Esophagus muscularis mucosa (tissue), 4 donors: ENCODE data around the gene GNAS-AS1. TPM values are rescaled to one million over a fixed set of nuclear protein-coding genes. Genes with fewer than 3 reads are reported as not detected.

ENCODE experiments used
- DNase-seq: peaks from one replicate; pipeline ENCODE4 v3.0.0-alpha.2; 2017; ENCODE audit errors: extremely low spot score
- H3K27ac ChIP-seq, 4 donors: fragments of 200-600 bp; sonication (generic); replicated peaks in 1 of 4; 1 replicate in 3 of 4; 2 replicates in 1 of 4; pipeline ENCODE4 v1.5.1; 2016 to 2019; ENCODE audit warnings: mild to moderate bottlenecking in 1 of 4
- H3K27me3 ChIP-seq, 4 donors: fragments of 200-600 bp; sonication (generic); one replicate each; pipeline versions ENCODE4 v1.5.1 to v1.6.0; 2016 to 2019
- H3K36me3 ChIP-seq, 4 donors: fragments of 200-600 bp; sonication (generic); one replicate each; pipeline ENCODE4 v1.5.1; 2016 to 2019
- H3K4me1 ChIP-seq, 4 donors: fragments of 200-600 bp; sonication (generic); one replicate each; pipeline ENCODE4 v1.5.1; 2016 to 2019
- H3K4me3 ChIP-seq, 4 donors: fragments of 200-600 bp; sonication (generic); 1 replicate in 2 of 4; 2 replicates in 2 of 4; pipeline ENCODE4 v1.5.1; 2016 to 2019; ENCODE audit warnings: mild to moderate bottlenecking in 4 of 4, moderate library complexity in 1 of 4
- H3K9me3 ChIP-seq, 4 donors: fragments of 200-600 bp; sonication (generic); 1 replicate in 3 of 4; 2 replicates in 1 of 4; pipeline ENCODE4 v1.5.1; 2016 to 2019
- CTCF ChIP-seq, 3 experiments: fragments of 200-600 bp in 2 of 3; fragments of 450-650 bp in 1 of 3; sonication (generic) in 2 of 3; IDR thresholded peaks; one replicate each; pipeline ENCODE4 v1.5.1; 2017 to 2019; ENCODE audit warnings: antibody characterized with exemption in 3 of 3, mild to moderate bottlenecking in 2 of 3, moderate library complexity in 1 of 3
- EP300 ChIP-seq: sonication (generic); formaldehyde crosslinking; IDR thresholded peaks from one replicate; pipeline ENCODE4 v1.6.1; 2017; ENCODE audit warnings: antibody characterized with exemption
- POLR2A ChIP-seq: fragments of 450-650 bp; IDR thresholded peaks from one replicate; pipeline ENCODE4 v1.6.1; 2017; ENCODE audit warnings: antibody characterized with exemption, moderate library complexity, mild to moderate bottlenecking, low read depth
- POLR2AphosphoS5 ChIP-seq, 2 donors: sonication (generic); formaldehyde crosslinking; IDR thresholded peaks; one replicate each; pipeline ENCODE4 v1.6.1; 2017; ENCODE audit warnings: antibody characterized with exemption in 2 of 2
- WGBS: methylation state at CpG from one replicate; pipeline ENCODE4 v1.1.5; 2018; 5-methylcytosine and 5-hydroxymethylcytosine counted together
- intact Hi-C: fragments of 100-400 bp; cut with DNase I; formaldehyde crosslinking; loops from one replicate; pipeline ENCODE4 v1.15.1; 2023
- total RNA-seq, 4 donors: library from RNA; depleted of rRNA; stranded (reverse); fragments of >200 nt; gene quantifications; one replicate each; pipeline versions ENCODE4 v1.1.0 to v1.2.1, GENCODE V29; 2016

GNAS-AS1 gene
- total RNA-seq, 4 donors from 2014 or later: 0.13 to 0.42 (median 0.23) TPM; not detected in 1

DNA sequence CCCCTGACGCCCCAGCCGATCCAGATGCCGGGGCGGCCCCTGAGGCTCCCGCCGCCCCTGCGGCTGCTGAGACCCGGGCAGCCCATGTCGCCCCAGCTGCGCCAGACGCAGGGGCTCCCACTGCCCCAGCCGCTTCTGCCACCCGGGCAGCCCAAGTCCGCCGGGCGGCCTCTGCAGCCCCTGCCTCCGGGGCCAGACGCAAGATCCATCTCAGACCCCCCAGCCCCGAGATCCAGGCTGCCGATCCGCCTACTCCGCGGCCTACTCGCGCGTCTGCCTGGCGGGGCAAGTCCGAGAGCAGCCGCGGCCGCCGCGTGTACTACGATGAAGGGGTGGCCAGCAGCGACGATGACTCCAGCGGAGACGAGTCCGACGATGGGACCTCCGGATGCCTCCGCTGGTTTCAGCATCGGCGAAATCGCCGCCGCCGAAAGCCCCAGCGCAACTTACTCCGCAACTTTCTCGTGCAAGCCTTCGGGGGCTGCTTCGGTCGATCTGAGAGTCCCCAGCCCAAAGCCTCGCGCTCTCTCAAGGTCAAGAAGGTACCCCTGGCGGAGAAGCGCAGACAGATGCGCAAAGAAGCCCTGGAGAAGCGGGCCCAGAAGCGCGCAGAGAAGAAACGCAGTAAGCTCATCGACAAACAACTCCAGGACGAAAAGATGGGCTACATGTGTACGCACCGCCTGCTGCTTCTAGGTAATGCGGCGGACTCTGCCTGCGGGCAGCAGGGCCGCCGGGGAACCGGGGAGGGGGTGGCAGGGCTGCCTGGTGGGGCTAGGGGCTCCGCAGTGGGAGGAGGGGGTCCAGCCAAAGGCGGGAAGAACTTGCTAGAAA is 4.2 kb upstream of the GNAS-AS1 start:
- Histone ChIP-seq H3K27me3 (peaks cover 0 to 90% (median 25%) of the 10 kb centered on the region in 4 donors), H3K9me3 (no peaks in the 10 kb centered on the region), H3K4me1 (peaks cover 5 to 56% (median 40%) of the 10 kb centered on the region in 4 donors), H3K4me3 (peak overlapping the region; percentile 36 to 50 (median 41)), H3K27ac (no peak overlapping the region), H3K36me3 (no peaks in the 10 kb centered on the region)
- WGBS: 70% methylated on average over 68 of the region's 75 CpGs
- no peak for TF ChIP-seq CTCF (IDR thresholded peaks at IDR 0.05)
- no peak for TF ChIP-seq POLR2A
- TF ChIP-seq EP300: no peak
- TF ChIP-seq POLR2AphosphoS5 (IDR thresholded peaks at IDR 0.05): no peak
- DNase-seq: no peak
- intact Hi-C loops: loop anchor here (10.0 kb wide), 1 partner anchor 620 kb away; no protein-coding TSS in a partner anchor

DNA sequence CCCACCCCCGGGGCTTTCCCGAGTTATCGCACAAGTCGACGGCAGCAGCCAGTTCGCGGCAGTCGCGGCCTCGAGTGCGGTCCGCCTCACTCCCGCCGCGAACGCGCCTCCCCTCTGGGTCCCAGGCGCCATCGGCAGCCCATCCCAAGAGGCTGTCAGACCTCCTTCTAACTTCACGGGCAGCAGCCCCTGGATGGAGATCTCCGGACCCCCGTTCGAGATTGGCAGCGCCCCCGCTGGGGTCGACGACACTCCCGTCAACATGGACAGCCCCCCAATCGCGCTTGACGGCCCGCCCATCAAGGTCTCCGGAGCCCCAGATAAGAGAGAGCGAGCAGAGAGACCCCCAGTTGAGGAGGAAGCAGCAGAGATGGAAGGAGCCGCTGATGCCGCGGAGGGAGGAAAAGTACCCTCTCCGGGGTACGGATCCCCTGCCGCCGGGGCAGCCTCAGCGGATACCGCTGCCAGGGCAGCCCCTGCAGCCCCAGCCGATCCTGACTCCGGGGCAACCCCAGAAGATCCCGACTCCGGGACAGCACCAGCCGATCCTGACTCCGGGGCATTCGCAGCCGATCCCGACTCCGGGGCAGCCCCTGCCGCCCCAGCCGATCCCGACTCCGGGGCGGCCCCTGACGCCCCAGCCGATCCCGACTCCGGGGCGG is 3.4 kb upstream of the GNAS-AS1 start:
- H3K27ac ChIP-seq: no peak overlapping the region
- no peak for DNase-seq
- intact Hi-C loops: loop anchor here (10.0 kb wide), 1 partner anchor 619 kb away; no protein-coding TSS in a partner anchor
- no peaks in the 10 kb centered on the region for H3K9me3 ChIP-seq
- peak overlapping the region; percentile 36 to 50 (median 41) for H3K4me3 ChIP-seq
- TF ChIP-seq CTCF (IDR thresholded peaks at IDR 0.05) (no peak), EP300 (no peak), POLR2AphosphoS5 (IDR thresholded peaks at IDR 0.05) (no peak), POLR2A (no peak)
- H3K27me3 ChIP-seq: peaks cover 0 to 88% (median 25%) of the 10 kb centered on the region in 4 donors
- WGBS: 53% methylated on average over 53 of the region's 63 CpGs
- no peaks in the 10 kb centered on the region for H3K36me3 ChIP-seq
- H3K4me1 ChIP-seq: peaks cover 5 to 56% (median 40%) of the 10 kb centered on the region in 4 donors

DNA sequence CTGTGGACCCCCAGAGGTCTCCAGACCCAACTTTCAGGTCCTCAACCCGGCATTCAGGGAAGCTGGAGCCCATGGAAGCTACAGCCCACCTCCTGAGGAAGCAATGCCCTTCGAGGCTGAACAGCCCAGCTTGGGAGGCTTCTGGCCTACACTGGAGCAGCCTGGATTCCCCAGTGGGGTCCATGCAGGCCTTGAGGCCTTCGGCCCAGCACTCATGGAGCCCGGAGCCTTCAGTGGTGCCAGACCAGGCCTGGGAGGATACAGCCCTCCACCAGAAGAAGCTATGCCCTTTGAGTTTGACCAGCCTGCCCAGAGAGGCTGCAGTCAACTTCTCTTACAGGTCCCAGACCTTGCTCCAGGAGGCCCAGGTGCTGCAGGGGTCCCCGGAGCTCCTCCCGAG is 2.8 kb upstream of the GNAS-AS1 start:
- no peak overlapping the region for H3K4me3 ChIP-seq
- DNase-seq: no peak
- intact Hi-C loops: loop anchor here (10.0 kb wide), 1 partner anchor 619 kb away; no protein-coding TSS in a partner anchor
- H3K4me1 ChIP-seq: peaks cover 5 to 56% (median 40%) of the 10 kb centered on the region in 4 donors
- WGBS: no CpG with 5 or more reads among the region's 6 CpGs
- H3K9me3 ChIP-seq: no peaks in the 10 kb centered on the region
- H3K27me3 ChIP-seq: peaks cover 0 to 91% (median 25%) of the 10 kb centered on the region in 4 donors
- H3K27ac ChIP-seq: no peak overlapping the region
- H3K36me3 ChIP-seq: no peaks in the 10 kb centered on the region
- TF ChIP-seq EP300 (no peak), POLR2A (no peak), CTCF (IDR thresholded peaks at IDR 0.05) (no peak), POLR2AphosphoS5 (IDR thresholded peaks at IDR 0.05) (no peak)

DNA sequence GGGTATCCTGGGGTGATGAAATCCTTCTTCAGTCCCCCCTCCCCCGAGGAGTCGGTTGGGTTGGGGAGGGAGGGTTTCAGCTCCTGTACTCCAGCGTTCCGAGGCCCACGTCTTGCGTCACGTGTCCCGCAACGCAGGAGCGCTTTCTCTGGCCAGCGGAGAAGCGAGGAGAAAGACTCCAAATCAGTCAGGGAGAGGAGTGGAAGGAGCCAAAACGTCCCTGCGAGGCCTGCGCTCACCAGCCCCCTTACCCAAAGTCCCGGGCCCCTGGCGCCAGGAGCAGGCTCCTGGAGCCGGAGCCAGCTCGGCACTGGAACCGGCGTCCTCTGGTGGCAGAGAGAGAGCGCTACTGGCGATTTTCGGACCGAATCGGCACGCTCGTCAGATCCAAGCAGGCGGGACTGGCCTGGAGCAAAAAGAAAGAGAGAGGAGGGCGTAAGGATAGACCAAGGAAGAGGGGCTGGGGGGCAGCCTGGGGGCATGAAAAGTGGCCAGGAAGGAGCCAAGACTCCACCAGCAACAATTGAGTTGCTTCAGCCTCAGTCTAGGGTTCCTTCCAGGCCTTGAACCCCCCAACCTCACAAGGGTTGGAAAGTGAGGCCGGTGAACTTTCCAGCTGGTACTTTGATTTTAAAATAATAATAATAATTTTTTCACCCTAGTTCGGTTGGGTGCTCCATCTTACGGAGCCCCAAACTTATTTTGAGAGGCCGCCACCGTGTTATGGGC is 2.0 kb upstream of the GNAS-AS1 start, which contains the start of gene GNAS:
TSS of gene GNAS (plus strand) at position 174 of the 729 bp plus-strand sequence.
- intact Hi-C loops: loop anchor here (10.0 kb wide), 1 partner anchor 618 kb away; no protein-coding TSS in a partner anchor
- H3K36me3 ChIP-seq: no peaks in the 10 kb centered on the region
- no peak within 1 kb of the TSS for H3K27ac ChIP-seq
- H3K4me3 ChIP-seq: peak within 1 kb of the TSS; percentile 47 to 60 (median 53)
- H3K9me3 ChIP-seq: no peaks in the 10 kb centered on the region
- TF ChIP-seq EP300 (no peak), CTCF (IDR thresholded peaks at IDR 0.05) (peak; percentile 50 to 74 (median 60))
- peaks cover 0 to 95% (median 25%) of the 10 kb centered on the region in 4 donors for H3K27me3 ChIP-seq
- peaks cover 5 to 56% (median 40%) of the 10 kb centered on the region in 4 donors for H3K4me1 ChIP-seq
- no peak for DNase-seq
- WGBS: 35% methylated on average over 35 of the region's 35 CpGs
